ENCODE measurements around the gene KAZALD1. TPM values are rescaled to one million over a fixed set of nuclear protein-coding genes. Genes with fewer than 3 reads are reported as not detected.

KAZALD1 gene
- polyA plus RNA-seq, 1 donor from 2014 or later: 1.6 TPM

DNA sequence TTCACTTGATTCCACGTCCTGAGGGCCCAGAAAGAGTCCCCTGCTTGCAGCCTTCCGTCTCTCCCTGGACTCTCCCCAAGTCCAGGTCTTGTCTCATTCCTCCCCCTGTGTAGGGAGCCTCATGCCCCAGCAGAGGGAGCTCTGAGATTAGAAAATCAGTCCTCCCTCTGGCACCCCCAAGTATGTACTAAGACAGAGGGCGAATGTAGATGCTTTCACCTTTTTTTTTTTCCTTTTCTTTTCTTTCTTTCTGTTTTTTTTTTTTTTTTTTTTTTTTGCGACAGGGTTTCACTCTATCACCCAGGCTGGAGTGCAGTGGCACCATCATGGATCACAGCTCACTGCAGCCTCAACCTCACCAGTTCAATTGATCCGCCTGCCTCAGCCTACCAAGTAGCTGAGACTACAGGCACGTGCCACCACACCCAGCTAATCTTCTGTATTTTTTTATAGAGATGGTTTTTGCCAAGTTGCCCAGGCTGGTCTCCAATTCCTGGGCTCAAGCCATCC is 20.5 kb upstream of the KAZALD1 start:
- no peak overlapping the region for H3K9ac ChIP-seq (ENCODE audit: low read length)
- no peak overlapping the region for H3K4me3 ChIP-seq (ENCODE audit: low read length)
- TF ChIP-seq TAF1 (IDR thresholded peaks at IDR 0.05; ENCODE audit: low read depth) (no peak), SMC3 (conservative IDR thresholded peaks at IDR 0.05; ENCODE audit: poor library complexity) (peak; percentile 78), RAD21 (conservative IDR thresholded peaks at IDR 0.05) (peak; percentile 84), POLR2AphosphoS5 (IDR thresholded peaks at IDR 0.05) (no peak), MXI1 (conservative IDR thresholded peaks at IDR 0.05; ENCODE audit: poor library complexity, severe bottlenecking) (no peak), EZH2 (IDR thresholded peaks at IDR 0.05; ENCODE audit: borderline replicate concordance, insufficient read depth, low read length, poor library complexity, severe bottlenecking) (no peak)
- TF ChIP-seq, protein P1, sequence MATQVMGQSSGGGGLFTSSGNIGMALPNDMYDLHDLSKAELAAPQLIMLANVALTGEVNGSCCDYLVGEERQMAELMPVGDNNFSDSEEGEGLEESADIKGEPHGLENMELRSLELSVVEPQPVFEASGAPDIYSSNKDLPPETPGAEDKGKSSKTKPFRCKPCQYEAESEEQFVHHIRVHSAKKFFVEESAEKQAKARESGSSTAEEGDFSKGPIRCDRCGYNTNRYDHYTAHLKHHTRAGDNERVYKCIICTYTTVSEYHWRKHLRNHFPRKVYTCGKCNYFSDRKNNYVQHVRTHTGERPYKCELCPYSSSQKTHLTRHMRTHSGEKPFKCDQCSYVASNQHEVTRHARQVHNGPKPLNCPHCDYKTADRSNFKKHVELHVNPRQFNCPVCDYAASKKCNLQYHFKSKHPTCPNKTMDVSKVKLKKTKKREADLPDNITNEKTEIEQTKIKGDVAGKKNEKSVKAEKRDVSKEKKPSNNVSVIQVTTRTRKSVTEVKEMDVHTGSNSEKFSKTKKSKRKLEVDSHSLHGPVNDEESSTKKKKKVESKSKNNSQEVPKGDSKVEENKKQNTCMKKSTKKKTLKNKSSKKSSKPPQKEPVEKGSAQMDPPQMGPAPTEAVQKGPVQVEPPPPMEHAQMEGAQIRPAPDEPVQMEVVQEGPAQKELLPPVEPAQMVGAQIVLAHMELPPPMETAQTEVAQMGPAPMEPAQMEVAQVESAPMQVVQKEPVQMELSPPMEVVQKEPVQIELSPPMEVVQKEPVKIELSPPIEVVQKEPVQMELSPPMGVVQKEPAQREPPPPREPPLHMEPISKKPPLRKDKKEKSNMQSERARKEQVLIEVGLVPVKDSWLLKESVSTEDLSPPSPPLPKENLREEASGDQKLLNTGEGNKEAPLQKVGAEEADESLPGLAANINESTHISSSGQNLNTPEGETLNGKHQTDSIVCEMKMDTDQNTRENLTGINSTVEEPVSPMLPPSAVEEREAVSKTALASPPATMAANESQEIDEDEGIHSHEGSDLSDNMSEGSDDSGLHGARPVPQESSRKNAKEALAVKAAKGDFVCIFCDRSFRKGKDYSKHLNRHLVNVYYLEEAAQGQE (IDR thresholded peaks at IDR 0.05; ENCODE audit: borderline replicate concordance): no peak
- TF ChIP-seq, protein P2, sequence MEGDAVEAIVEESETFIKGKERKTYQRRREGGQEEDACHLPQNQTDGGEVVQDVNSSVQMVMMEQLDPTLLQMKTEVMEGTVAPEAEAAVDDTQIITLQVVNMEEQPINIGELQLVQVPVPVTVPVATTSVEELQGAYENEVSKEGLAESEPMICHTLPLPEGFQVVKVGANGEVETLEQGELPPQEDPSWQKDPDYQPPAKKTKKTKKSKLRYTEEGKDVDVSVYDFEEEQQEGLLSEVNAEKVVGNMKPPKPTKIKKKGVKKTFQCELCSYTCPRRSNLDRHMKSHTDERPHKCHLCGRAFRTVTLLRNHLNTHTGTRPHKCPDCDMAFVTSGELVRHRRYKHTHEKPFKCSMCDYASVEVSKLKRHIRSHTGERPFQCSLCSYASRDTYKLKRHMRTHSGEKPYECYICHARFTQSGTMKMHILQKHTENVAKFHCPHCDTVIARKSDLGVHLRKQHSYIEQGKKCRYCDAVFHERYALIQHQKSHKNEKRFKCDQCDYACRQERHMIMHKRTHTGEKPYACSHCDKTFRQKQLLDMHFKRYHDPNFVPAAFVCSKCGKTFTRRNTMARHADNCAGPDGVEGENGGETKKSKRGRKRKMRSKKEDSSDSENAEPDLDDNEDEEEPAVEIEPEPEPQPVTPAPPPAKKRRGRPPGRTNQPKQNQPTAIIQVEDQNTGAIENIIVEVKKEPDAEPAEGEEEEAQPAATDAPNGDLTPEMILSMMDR (IDR thresholded peaks at IDR 0.05; ENCODE audit: poor library complexity, severe bottlenecking): peak; percentile 85
- peaks cover 10% of the 10 kb centered on the region for H3K27me3 ChIP-seq (ENCODE audit: insufficient read depth, low read depth, low read length)
- H3K79me2 ChIP-seq (replicated peaks; ENCODE audit: insufficient read depth, low read length): no peaks in the 10 kb centered on the region
- no peaks in the 10 kb centered on the region for H3K9me2 ChIP-seq (ENCODE audit: insufficient read depth, low read length)
- no peaks in the 10 kb centered on the region for H3K36me3 ChIP-seq (ENCODE audit: insufficient read depth, low read length)
- no peaks in the 10 kb centered on the region for H4K20me1 ChIP-seq (ENCODE audit: insufficient read depth)
- peaks cover 4% of the 10 kb centered on the region for H3F3A ChIP-seq (ENCODE audit: insufficient read depth, low read length, poor library complexity, severe bottlenecking)
- no peak overlapping the region for H2AFZ ChIP-seq (ENCODE audit: low read depth, low read length)
- no peak overlapping the region for H3K4me2 ChIP-seq (ENCODE audit: low read length)
- H3K9me3 ChIP-seq (ENCODE audit: low read length): no peaks in the 10 kb centered on the region
- no peak overlapping the region for H3K27ac ChIP-seq (ENCODE audit: low read length)

DNA sequence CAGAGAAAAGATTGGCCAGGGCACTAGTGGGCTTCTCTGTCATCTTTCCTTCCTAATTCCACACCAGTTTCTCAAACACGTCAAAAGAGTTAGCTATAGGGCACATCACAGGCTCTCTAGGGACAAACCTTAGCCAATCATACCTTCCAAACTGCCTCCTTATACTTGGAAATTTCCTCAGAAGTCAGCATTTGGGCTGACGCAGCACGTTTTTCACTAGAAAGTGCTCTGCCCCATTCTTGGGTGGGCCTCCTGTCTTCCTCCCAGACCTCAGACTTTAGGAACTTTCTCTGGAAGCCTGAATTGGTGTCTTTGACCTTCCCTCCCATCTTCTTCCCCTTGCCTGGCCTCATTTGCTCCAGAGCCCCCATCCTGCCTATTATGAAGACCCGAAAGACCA is 19.7 kb upstream of the KAZALD1 start:
- no peaks in the 10 kb centered on the region for H3K9me2 ChIP-seq (ENCODE audit: insufficient read depth, low read length)
- H3K4me2 ChIP-seq (ENCODE audit: low read length): peak overlapping the region; percentile 69
- H3K27me3 ChIP-seq (ENCODE audit: insufficient read depth, low read depth, low read length): peaks cover 18% of the 10 kb centered on the region
- no peaks in the 10 kb centered on the region for H3K9me3 ChIP-seq (ENCODE audit: low read length)
- peak overlapping the region; percentile 76 for H3K27ac ChIP-seq (ENCODE audit: low read length)
- peak overlapping the region; percentile 63 for H3K4me3 ChIP-seq (ENCODE audit: low read length)
- H3K36me3 ChIP-seq (ENCODE audit: insufficient read depth, low read length): no peaks in the 10 kb centered on the region
- H2AFZ ChIP-seq (ENCODE audit: low read depth, low read length): peak overlapping the region; percentile 86
- H3K79me2 ChIP-seq (replicated peaks; ENCODE audit: insufficient read depth, low read length): no peaks in the 10 kb centered on the region
- TF ChIP-seq POLR2AphosphoS5 (IDR thresholded peaks at IDR 0.05): no peak
- TF ChIP-seq, protein P2 (IDR thresholded peaks at IDR 0.05; ENCODE audit: poor library complexity, severe bottlenecking): no peak
- no peak for TF ChIP-seq MXI1 (conservative IDR thresholded peaks at IDR 0.05; ENCODE audit: poor library complexity, severe bottlenecking)
- TF ChIP-seq SMC3 (conservative IDR thresholded peaks at IDR 0.05; ENCODE audit: poor library complexity): no peak
- no peak for TF ChIP-seq RAD21 (conservative IDR thresholded peaks at IDR 0.05)
- TF ChIP-seq EP300 (conservative IDR thresholded peaks at IDR 0.05; ENCODE audit: poor library complexity, severe bottlenecking): no peak
- TF ChIP-seq, protein P1 (IDR thresholded peaks at IDR 0.05; ENCODE audit: borderline replicate concordance): no peak
- no peak for TF ChIP-seq TAF1 (IDR thresholded peaks at IDR 0.05; ENCODE audit: low read depth)
- no peak for TF ChIP-seq EZH2 (IDR thresholded peaks at IDR 0.05; ENCODE audit: borderline replicate concordance, insufficient read depth, low read length, poor library complexity, severe bottlenecking)
- peaks cover 4% of the 10 kb centered on the region for H3F3A ChIP-seq (ENCODE audit: insufficient read depth, low read length, poor library complexity, severe bottlenecking)
- H4K20me1 ChIP-seq (ENCODE audit: insufficient read depth): no peaks in the 10 kb centered on the region
- peak overlapping the region; percentile 71 for H3K9ac ChIP-seq (ENCODE audit: low read length)
